HepG2 (cell line): ENCODE data around the gene SSBP4.

Experiments
- BRCA1 ChIP-seq: sonication (generic); formaldehyde crosslinking; IDR thresholded peaks from 2 replicates; pipeline ENCODE4 v1.4.0; 2020; ENCODE audit warnings: missing genetic modification reagents
- IKZF4 ChIP-seq: sonication (generic); formaldehyde crosslinking; IDR thresholded peaks from 2 replicates; pipeline ENCODE4 v1.5.1; 2020; ENCODE audit warnings: borderline replicate concordance, mild to moderate bottlenecking, low read depth, missing genetic modification reagents; ENCODE audit errors: not compliant biosample characterization
- KLF16 ChIP-seq, 2 experiments: sonication (generic) in 1 of 2; formaldehyde crosslinking in 1 of 2; IDR thresholded peaks; 2 replicates each; pipeline versions ENCODE4 v1.6.1 to v1.8.0; 2016 to 2023; ENCODE audit warnings: missing genetic modification reagents in 2 of 2, missing compliant biosample characterization in 1 of 2
- POLR2A ChIP-seq, 2 experiments: IDR thresholded peaks; 2 replicates each; pipeline ENCODE4 v1.6.1; 2011; ENCODE audit warnings: low read depth in 2 of 2, low read length in 2 of 2, mild to moderate bottlenecking in 1 of 2, moderate library complexity in 1 of 2; ENCODE audit not compliant: insufficient read depth in 1 of 2
- ZNF12 ChIP-seq: sonication (generic); formaldehyde crosslinking; IDR thresholded peaks from 2 replicates; pipeline ENCODE4 v1.5.0; 2020; ENCODE audit warnings: missing genetic modification reagents
- ZNF230 ChIP-seq: sonication (generic); formaldehyde crosslinking; IDR thresholded peaks from 2 replicates; pipeline ENCODE4 v1.4.0; 2020; ENCODE audit warnings: mild to moderate bottlenecking, missing genetic modification reagents
- ZNF747 ChIP-seq: sonication (generic); formaldehyde crosslinking; IDR thresholded peaks from 2 replicates; pipeline ENCODE4 v1.8.1; 2023; ENCODE audit warnings: missing genetic modification reagents, mild to moderate bottlenecking, borderline replicate concordance
- TF ChIP-seq, protein P1 (sequence below): IDR thresholded peaks from 2 replicates; pipeline ENCODE4 v1.6.1; 2012; ENCODE audit warnings: inconsistent platforms
- TF ChIP-seq, protein P2 (sequence below): sonication (generic); formaldehyde crosslinking; IDR thresholded peaks from 2 replicates; pipeline ENCODE4 v1.5.0; 2020; ENCODE audit warnings: mild to moderate bottlenecking, missing genetic modification reagents, moderate library complexity
- TF ChIP-seq, protein P3 (sequence below): sonication (generic); formaldehyde crosslinking; IDR thresholded peaks from 2 replicates; pipeline ENCODE4; 2020; ENCODE audit warnings: missing genetic modification reagents, mild to moderate bottlenecking, borderline replicate concordance
- TF ChIP-seq, protein P4 (sequence below): fragments of 450-650 bp; IDR thresholded peaks from 2 replicates; pipeline ENCODE4 v1.6.1; 2017; ENCODE audit warnings: mild to moderate bottlenecking

DNA sequence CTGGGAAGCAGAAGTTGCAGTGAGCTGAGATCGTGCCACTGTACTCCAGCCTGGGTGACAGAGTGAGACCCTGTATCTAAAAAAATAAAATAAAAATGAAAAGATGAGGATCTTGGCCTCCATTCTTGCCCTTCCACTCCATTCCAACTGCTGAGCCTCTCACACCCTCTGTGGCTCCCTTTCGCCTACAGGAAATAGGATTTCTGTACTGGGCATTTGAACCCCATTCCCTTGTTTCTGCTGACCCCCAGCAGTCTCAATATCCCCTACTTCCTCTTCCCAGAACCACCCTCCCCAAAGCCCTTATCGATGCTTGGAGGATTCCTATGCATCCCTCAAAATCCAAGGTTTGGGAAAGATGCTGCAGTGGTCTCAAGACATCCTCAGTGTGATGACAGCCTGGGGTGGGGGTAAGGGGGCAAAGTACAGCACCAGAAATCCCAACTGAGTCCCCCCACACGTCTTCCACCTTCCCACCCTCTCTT, 45.7 kb upstream of the SSBP4 start:
- TF ChIP-seq, protein P1, sequence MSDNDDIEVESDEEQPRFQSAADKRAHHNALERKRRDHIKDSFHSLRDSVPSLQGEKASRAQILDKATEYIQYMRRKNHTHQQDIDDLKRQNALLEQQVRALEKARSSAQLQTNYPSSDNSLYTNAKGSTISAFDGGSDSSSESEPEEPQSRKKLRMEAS: no peak
- TF ChIP-seq ZNF747 (CRISPR knock-in tag) (no peak), ZNF12 (CRISPR knock-in tag) (no peak), KLF16 (CRISPR knock-in tag; IDR thresholded peaks at IDR 0.05) (no peak), BRCA1 (CRISPR knock-in tag) (no peak), ZNF230 (CRISPR knock-in tag) (no peak), IKZF4 (CRISPR knock-in tag) (no peak), POLR2A (IDR thresholded peaks at IDR 0.05; ENCODE audit: insufficient read depth in 1 of 2, low read depth in 2 of 2, low read length in 2 of 2) (peak in 1 of 2 experiments; percentile 1; a peak in 1 of 4 replicates)
- TF ChIP-seq, protein P2, sequence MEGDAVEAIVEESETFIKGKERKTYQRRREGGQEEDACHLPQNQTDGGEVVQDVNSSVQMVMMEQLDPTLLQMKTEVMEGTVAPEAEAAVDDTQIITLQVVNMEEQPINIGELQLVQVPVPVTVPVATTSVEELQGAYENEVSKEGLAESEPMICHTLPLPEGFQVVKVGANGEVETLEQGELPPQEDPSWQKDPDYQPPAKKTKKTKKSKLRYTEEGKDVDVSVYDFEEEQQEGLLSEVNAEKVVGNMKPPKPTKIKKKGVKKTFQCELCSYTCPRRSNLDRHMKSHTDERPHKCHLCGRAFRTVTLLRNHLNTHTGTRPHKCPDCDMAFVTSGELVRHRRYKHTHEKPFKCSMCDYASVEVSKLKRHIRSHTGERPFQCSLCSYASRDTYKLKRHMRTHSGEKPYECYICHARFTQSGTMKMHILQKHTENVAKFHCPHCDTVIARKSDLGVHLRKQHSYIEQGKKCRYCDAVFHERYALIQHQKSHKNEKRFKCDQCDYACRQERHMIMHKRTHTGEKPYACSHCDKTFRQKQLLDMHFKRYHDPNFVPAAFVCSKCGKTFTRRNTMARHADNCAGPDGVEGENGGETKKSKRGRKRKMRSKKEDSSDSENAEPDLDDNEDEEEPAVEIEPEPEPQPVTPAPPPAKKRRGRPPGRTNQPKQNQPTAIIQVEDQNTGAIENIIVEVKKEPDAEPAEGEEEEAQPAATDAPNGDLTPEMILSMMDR (CRISPR knock-in tag): no peak
- TF ChIP-seq, protein P3, sequence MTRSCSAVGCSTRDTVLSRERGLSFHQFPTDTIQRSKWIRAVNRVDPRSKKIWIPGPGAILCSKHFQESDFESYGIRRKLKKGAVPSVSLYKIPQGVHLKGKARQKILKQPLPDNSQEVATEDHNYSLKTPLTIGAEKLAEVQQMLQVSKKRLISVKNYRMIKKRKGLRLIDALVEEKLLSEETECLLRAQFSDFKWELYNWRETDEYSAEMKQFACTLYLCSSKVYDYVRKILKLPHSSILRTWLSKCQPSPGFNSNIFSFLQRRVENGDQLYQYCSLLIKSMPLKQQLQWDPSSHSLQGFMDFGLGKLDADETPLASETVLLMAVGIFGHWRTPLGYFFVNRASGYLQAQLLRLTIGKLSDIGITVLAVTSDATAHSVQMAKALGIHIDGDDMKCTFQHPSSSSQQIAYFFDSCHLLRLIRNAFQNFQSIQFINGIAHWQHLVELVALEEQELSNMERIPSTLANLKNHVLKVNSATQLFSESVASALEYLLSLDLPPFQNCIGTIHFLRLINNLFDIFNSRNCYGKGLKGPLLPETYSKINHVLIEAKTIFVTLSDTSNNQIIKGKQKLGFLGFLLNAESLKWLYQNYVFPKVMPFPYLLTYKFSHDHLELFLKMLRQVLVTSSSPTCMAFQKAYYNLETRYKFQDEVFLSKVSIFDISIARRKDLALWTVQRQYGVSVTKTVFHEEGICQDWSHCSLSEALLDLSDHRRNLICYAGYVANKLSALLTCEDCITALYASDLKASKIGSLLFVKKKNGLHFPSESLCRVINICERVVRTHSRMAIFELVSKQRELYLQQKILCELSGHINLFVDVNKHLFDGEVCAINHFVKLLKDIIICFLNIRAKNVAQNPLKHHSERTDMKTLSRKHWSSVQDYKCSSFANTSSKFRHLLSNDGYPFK: no peak
- TF ChIP-seq, protein P4, sequence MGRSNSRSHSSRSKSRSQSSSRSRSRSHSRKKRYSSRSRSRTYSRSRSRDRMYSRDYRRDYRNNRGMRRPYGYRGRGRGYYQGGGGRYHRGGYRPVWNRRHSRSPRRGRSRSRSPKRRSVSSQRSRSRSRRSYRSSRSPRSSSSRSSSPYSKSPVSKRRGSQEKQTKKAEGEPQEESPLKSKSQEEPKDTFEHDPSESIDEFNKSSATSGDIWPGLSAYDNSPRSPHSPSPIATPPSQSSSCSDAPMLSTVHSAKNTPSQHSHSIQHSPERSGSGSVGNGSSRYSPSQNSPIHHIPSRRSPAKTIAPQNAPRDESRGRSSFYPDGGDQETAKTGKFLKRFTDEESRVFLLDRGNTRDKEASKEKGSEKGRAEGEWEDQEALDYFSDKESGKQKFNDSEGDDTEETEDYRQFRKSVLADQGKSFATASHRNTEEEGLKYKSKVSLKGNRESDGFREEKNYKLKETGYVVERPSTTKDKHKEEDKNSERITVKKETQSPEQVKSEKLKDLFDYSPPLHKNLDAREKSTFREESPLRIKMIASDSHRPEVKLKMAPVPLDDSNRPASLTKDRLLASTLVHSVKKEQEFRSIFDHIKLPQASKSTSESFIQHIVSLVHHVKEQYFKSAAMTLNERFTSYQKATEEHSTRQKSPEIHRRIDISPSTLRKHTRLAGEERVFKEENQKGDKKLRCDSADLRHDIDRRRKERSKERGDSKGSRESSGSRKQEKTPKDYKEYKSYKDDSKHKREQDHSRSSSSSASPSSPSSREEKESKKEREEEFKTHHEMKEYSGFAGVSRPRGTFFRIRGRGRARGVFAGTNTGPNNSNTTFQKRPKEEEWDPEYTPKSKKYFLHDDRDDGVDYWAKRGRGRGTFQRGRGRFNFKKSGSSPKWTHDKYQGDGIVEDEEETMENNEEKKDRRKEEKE: no peak
